ENCODE measurements around the gene TBC1D19. TPM values are rescaled to one million over a fixed set of nuclear protein-coding genes. Genes with fewer than 3 reads are reported as not detected.

Gene TBC1D19
- total and polyA plus RNA-seq, 4 donors: 1.2 to 5.8 (median 2.2) TPM

DNA sequence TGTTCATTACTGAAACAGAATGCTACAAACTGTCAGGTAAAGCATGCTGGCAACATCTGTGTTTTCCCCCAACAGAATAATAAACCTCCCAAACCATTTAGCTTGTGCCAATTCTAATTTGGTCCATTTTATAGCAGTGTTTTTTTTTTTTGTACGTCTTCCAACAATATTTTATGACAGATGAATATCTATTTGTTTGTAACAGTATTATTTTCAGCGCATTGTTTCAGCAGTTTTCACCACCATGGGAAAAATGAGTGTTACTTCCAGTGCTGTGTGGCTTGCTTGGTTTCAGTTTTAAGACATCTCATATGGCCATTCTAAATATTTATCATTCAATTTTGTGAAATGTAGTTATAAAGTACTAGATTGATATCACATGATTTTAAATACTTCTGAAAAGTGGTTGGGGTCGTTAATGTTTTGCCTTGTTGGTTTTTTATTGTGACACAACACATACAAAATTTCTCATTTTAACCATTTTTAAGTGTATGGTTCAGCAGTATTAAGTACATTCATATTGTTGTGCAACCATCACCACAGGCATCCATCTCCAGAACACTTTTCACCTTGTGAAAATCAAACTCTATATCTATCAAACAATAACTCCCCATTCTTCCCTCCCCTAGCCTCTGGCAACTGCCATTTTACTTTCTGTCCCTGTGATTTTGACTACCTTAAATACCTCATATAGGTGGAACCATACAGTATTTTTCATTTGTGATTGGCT, 25.6 kb upstream of the TBC1D19 start:
- DNase-seq (ENCODE audit: low spot score): no peak
- Histone ChIP-seq H3K9me3 (ENCODE audit: control insufficient read depth in 4 of 4, low read length in 3 of 4) (peaks cover 0 to 3% (median 0%) of the 10 kb centered on the region in 4 donors), H3K27me3 (ENCODE audit: control insufficient read depth in 4 of 4, insufficient read depth in 4 of 4, low read length in 3 of 4) (peaks cover 0 to 2% (median 0%) of the 10 kb centered on the region in 4 donors), H3K36me3 (ENCODE audit: control insufficient read depth in 4 of 4, insufficient read depth in 3 of 4, low read depth in 1 of 4, low read length in 3 of 4) (no peaks in the 10 kb centered on the region), H3K4me3 (ENCODE audit: low read depth in 1 of 3, low read length in 3 of 3) (no peak overlapping the region), H3K4me1 (ENCODE audit: control insufficient read depth in 4 of 4, insufficient read depth in 4 of 4, low read length in 3 of 4) (no peaks in the 10 kb centered on the region), H3K27ac (ENCODE audit: low read depth in 1 of 2, low read length in 2 of 2) (no peak overlapping the region), H3K9ac (ENCODE audit: low read depth in 1 of 2, low read length in 2 of 2) (no peak overlapping the region)
- TF ChIP-seq SP1 (IDR thresholded peaks at IDR 0.05): no peak
- no peak for TF ChIP-seq RXRA (IDR thresholded peaks at IDR 0.05)
- TF ChIP-seq, protein P1, sequence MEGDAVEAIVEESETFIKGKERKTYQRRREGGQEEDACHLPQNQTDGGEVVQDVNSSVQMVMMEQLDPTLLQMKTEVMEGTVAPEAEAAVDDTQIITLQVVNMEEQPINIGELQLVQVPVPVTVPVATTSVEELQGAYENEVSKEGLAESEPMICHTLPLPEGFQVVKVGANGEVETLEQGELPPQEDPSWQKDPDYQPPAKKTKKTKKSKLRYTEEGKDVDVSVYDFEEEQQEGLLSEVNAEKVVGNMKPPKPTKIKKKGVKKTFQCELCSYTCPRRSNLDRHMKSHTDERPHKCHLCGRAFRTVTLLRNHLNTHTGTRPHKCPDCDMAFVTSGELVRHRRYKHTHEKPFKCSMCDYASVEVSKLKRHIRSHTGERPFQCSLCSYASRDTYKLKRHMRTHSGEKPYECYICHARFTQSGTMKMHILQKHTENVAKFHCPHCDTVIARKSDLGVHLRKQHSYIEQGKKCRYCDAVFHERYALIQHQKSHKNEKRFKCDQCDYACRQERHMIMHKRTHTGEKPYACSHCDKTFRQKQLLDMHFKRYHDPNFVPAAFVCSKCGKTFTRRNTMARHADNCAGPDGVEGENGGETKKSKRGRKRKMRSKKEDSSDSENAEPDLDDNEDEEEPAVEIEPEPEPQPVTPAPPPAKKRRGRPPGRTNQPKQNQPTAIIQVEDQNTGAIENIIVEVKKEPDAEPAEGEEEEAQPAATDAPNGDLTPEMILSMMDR (IDR thresholded peaks at IDR 0.05; ENCODE audit: low read depth, low read length, missing input control): no peak
- no peak for TF ChIP-seq EGR1 (IDR thresholded peaks at IDR 0.05; ENCODE audit: low read depth in 2 of 2)
- TF ChIP-seq, protein P2, sequence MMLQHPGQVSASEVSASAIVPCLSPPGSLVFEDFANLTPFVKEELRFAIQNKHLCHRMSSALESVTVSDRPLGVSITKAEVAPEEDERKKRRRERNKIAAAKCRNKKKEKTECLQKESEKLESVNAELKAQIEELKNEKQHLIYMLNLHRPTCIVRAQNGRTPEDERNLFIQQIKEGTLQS (IDR thresholded peaks at IDR 0.05): no peak
- TF ChIP-seq FOXA1 (IDR thresholded peaks at IDR 0.05): no peak
- TF ChIP-seq HNF4G (IDR thresholded peaks at IDR 0.05): no peak
- TF ChIP-seq GABPA (IDR thresholded peaks at IDR 0.05 in 1 of 2, conservative IDR thresholded peaks at IDR 0.05 in 1 of 2): no peak
- TF ChIP-seq, protein P3, sequence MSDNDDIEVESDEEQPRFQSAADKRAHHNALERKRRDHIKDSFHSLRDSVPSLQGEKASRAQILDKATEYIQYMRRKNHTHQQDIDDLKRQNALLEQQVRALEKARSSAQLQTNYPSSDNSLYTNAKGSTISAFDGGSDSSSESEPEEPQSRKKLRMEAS (IDR thresholded peaks at IDR 0.05): no peak
- TF ChIP-seq, protein P4, sequence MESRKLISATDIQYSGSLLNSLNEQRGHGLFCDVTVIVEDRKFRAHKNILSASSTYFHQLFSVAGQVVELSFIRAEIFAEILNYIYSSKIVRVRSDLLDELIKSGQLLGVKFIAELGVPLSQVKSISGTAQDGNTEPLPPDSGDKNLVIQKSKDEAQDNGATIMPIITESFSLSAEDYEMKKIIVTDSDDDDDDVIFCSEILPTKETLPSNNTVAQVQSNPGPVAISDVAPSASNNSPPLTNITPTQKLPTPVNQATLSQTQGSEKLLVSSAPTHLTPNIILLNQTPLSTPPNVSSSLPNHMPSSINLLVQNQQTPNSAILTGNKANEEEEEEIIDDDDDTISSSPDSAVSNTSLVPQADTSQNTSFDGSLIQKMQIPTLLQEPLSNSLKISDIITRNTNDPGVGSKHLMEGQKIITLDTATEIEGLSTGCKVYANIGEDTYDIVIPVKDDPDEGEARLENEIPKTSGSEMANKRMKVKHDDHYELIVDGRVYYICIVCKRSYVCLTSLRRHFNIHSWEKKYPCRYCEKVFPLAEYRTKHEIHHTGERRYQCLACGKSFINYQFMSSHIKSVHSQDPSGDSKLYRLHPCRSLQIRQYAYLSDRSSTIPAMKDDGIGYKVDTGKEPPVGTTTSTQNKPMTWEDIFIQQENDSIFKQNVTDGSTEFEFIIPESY (IDR thresholded peaks at IDR 0.05): no peak
- TF ChIP-seq YY1 (IDR thresholded peaks at IDR 0.05): no peak
- TF ChIP-seq NR2F2 (IDR thresholded peaks at IDR 0.05): no peak
- TF ChIP-seq RAD21 (IDR thresholded peaks at IDR 0.05): no peak
- TF ChIP-seq TAF1 (conservative IDR thresholded peaks at IDR 0.05): no peak
- TF ChIP-seq, protein P5, sequence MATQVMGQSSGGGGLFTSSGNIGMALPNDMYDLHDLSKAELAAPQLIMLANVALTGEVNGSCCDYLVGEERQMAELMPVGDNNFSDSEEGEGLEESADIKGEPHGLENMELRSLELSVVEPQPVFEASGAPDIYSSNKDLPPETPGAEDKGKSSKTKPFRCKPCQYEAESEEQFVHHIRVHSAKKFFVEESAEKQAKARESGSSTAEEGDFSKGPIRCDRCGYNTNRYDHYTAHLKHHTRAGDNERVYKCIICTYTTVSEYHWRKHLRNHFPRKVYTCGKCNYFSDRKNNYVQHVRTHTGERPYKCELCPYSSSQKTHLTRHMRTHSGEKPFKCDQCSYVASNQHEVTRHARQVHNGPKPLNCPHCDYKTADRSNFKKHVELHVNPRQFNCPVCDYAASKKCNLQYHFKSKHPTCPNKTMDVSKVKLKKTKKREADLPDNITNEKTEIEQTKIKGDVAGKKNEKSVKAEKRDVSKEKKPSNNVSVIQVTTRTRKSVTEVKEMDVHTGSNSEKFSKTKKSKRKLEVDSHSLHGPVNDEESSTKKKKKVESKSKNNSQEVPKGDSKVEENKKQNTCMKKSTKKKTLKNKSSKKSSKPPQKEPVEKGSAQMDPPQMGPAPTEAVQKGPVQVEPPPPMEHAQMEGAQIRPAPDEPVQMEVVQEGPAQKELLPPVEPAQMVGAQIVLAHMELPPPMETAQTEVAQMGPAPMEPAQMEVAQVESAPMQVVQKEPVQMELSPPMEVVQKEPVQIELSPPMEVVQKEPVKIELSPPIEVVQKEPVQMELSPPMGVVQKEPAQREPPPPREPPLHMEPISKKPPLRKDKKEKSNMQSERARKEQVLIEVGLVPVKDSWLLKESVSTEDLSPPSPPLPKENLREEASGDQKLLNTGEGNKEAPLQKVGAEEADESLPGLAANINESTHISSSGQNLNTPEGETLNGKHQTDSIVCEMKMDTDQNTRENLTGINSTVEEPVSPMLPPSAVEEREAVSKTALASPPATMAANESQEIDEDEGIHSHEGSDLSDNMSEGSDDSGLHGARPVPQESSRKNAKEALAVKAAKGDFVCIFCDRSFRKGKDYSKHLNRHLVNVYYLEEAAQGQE (IDR thresholded peaks at IDR 0.05): no peak
- TF ChIP-seq HNF4A (conservative IDR thresholded peaks at IDR 0.05): no peak
- TF ChIP-seq FOXA2 (IDR thresholded peaks at IDR 0.05): no peak
- TF ChIP-seq JUND (IDR thresholded peaks at IDR 0.05): no peak
- WGBS: 67% methylated on average over 3 of the region's 3 CpGs

Measured in liver (tissue), 9 donors.